Vagina (tissue), 2 donors: ENCODE results near the gene FOXE3.

Experiments
- POLR2A ChIP-seq, 2 donors: fragments of 450-650 bp; IDR thresholded peaks; one replicate each; pipeline ENCODE4 v1.6.1; 2017; ENCODE audit warnings: antibody characterized with exemption in 2 of 2, mild to moderate bottlenecking in 2 of 2, moderate library complexity in 2 of 2
- POLR2AphosphoS5 ChIP-seq, 2 donors: sonication (generic); formaldehyde crosslinking; IDR thresholded peaks; one replicate each; pipeline ENCODE4 v1.9.0; 2017; ENCODE audit warnings: antibody characterized with exemption in 2 of 2, mild to moderate bottlenecking in 2 of 2, low read depth in 1 of 2; ENCODE audit not compliant: insufficient read depth in 1 of 2
- TF ChIP-seq, protein P1 (sequence below), 3 experiments: fragments of 450-650 bp in 2 of 3; fragments of 200-600 bp in 1 of 3; sonication (generic) in 1 of 3; IDR thresholded peaks; one replicate each; pipeline ENCODE4 v1.5.1; 2017 to 2019; ENCODE audit warnings: antibody characterized with exemption in 3 of 3, mild to moderate bottlenecking in 2 of 3, moderate library complexity in 2 of 3

DNA sequence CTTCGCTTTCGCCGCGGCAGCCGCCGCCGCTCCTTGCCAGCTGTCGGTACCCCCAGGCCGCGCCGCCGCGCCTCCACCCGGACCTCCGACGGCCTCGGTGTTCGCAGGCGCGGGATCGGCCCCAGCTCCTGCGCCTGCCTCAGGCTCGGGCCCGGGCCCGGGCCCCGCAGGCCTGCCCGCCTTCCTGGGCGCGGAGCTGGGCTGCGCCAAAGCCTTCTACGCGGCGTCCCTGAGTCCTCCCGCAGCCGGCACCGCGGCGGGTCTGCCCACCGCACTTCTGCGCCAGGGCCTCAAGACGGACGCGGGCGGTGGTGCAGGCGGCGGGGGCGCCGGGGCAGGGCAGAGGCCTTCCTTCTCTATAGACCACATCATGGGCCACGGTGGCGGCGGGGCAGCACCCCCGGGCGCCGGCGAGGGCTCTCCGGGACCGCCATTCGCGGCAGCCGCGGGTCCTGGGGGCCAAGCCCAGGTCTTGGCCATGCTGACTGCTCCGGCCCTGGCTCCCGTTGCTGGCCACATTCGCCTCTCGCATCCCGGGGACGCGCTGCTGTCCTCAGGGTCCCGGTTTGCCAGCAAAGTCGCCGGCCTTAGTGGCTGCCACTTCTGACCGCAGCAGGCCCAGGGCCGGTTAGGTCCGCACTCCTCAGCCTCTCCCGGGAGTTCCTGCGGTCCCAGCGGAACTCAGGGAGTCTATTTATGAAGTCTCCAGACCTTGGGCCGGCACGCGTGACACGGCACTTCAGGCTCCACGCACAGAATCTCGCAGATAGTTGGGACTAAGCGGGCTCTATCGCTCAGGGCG lies 23.1 kb downstream of the FOXE3 start:
- TF ChIP-seq, protein P1, sequence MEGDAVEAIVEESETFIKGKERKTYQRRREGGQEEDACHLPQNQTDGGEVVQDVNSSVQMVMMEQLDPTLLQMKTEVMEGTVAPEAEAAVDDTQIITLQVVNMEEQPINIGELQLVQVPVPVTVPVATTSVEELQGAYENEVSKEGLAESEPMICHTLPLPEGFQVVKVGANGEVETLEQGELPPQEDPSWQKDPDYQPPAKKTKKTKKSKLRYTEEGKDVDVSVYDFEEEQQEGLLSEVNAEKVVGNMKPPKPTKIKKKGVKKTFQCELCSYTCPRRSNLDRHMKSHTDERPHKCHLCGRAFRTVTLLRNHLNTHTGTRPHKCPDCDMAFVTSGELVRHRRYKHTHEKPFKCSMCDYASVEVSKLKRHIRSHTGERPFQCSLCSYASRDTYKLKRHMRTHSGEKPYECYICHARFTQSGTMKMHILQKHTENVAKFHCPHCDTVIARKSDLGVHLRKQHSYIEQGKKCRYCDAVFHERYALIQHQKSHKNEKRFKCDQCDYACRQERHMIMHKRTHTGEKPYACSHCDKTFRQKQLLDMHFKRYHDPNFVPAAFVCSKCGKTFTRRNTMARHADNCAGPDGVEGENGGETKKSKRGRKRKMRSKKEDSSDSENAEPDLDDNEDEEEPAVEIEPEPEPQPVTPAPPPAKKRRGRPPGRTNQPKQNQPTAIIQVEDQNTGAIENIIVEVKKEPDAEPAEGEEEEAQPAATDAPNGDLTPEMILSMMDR (IDR thresholded peaks at IDR 0.05), result no peak
- TF ChIP-seq POLR2A (IDR thresholded peaks at IDR 0.05) (no peak), POLR2AphosphoS5 (IDR thresholded peaks at IDR 0.05; ENCODE audit: insufficient read depth in 1 of 2, low read depth in 1 of 2) (no peak)
